Hypothalamus (tissue), 51 donors: Measurements from ENCODE around the gene MTFP1.
A peak's percentile ranks its signal among the peaks of the same experiment; 100 is the strongest.

ENCODE experiments used
- DNase-seq, 51 donors: peaks; one replicate each; lab custom pipeline; 2025; lab: John Stamatoyannopoulos, UW

Gene MTFP1, protein sequence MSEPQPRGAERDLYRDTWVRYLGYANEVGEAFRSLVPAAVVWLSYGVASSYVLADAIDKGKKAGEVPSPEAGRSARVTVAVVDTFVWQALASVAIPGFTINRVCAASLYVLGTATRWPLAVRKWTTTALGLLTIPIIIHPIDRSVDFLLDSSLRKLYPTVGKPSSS

DNA sequence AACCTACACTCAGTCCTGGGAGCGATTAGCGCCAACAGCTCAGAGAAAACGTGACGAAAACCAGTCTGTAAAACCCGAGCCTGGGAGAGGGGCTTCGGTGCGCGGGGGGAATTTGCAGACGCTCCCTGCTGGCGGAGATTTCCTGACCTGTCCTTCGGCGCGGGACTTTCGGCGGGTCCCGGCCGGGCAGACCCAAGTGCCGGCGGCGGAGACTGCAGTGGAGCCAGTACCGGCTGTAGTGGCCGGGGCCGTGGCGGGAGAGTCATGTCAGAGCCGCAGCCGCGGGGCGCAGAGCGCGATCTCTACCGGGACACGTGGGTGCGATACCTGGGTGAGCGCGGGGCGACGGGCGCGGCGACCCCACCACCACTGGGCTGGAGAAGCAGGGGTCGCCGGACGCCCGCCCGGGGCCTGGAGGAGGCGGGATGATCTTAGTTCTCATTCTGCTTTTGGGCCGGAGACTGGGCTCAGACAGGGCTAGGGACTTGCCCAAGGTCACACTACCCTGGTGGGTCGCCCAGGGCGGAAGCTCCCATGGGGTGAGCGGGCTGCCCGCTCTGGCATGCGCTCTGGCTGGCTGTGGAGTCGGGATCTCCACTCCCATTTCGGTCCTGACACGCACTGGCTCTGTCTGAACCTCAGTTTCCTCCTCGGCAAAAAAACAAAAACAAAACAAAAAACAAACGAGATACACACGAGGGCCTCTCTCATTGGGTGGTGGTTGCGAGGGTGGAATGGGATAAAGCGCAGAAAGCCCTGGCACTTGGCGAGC is at the start of gene MTFP1:
MTFP1 (plus strand) TSS at position 153 of the 772 bp plus-strand sequence; CDS start at position 265, 112 bp downstream.
- DNase-seq = peak in 43 of 51 donors; percentile 7 to 64 (median 34)

DNA sequence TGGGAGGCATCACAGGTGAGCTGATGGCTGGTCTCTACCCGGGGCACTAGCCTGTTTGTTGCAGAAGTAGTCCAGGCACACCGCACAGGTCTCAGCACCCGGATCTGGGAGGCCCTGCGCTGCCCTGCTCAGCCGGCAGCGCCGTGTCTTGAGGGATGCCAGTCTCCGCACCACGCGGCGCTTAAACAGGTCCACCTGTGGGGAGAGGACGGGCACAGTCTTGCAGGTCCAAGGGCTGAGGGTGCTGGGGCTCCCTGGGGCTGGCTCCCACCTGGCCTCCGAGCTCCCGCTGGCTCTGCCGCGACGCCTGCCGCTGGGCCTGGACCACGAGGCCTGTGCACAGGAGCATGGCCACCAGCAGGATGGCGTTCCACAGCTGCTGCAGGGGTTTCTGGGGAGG is 45.6 kb upstream of the MTFP1 start:
- no peak for DNase-seq

DNA sequence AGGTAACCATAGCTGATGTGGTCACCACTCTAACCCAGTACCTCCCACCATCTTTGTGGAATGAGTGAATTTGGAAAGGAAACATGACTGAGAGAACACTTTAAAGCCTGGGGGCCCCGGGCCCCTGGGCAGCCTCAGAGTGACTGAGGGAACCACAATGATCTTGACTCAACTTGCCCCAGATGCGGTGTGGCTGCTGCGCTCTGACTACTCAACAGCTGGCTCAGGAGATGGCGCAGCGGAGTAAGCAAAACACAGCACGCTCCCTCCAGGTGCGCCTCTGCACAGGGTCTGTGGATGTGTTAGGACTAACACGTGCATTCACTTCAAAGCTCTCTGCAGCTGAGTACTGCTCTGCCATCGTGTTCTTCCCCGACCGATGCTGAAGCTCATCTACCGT is 44.3 kb upstream of the MTFP1 start:
- no peak for DNase-seq

DNA sequence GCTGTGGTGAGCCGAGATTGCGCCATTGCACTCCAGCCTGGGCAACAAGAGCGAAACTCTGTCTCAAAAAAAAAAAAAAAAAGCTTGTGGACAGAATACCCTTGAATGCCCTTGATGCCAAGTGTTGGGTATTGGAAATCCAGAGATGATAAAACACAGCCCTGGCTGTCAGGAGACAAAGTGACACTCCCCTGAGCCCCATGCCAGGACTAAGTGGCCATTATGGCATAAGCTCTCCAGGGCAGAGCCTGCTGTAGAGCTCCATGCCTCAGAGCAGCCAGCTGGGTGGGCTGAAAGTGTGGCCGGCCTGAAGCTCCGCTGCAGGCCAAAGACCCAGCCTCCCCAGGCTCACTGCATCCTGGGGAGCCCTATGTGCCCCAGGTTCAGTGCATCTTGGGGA is 43.2 kb upstream of the MTFP1 start:
- no peak for DNase-seq

DNA sequence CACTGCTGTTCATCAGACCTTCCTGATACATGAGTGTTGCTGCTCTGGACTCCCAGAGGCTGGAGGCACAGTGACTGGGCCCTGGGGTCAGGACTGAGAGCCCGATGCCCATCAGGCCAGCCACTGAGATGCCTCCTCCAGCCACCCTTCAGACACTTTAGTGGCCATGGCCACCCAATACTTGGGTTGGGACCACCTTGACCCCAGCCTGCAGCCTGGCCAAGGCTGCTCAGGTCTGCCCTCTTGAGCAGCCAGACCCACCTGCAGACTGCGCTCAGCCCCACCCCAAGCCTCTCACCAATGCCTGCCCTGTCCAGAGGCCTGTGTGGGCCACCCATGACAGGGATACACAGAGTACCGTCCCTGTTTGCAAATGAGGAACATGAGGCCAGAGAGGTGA is 42.5 kb upstream of the MTFP1 start:
- DNase-seq = no peak

DNA sequence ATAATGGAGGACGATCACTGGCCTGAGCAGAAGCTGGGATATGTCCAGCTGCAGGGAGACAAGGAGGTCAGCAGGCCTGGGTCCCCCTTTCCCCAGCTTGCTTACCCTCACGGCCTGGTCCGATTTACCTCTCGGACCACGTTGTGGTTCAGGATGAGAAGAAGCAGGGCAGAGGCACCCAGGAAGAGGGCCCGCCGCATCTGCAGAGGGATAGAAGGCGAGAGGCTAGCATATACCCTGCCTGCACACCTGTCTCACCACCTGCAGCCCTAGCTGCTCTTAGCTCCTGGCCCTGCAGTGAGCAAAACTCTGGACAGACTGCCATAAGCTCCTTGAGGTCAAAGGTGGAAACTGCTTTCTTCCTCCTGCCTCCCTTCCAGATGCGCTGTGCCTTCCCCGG is 39.6 kb upstream of the MTFP1 start:
- no peak for DNase-seq

DNA sequence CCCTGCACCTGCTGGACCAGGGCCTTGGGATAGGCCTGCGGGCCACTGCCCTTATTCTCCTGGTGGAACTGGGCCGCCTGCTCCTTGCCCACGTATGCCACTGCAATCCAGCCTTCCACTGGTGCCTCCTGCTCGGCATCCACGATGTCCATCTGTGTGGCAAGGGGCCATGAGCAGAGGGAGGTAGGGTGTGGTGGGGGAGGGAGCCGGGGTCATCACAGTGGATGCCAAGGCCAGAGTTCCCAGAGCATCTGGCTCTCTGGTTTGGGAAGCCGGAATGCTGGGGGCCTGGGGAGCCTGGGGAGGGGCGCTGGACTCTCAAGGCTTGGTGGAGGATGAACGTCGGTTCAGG is 39.0 kb upstream of the MTFP1 start:
- peak in 1 of 51 donors; percentile 43 for DNase-seq

DNA sequence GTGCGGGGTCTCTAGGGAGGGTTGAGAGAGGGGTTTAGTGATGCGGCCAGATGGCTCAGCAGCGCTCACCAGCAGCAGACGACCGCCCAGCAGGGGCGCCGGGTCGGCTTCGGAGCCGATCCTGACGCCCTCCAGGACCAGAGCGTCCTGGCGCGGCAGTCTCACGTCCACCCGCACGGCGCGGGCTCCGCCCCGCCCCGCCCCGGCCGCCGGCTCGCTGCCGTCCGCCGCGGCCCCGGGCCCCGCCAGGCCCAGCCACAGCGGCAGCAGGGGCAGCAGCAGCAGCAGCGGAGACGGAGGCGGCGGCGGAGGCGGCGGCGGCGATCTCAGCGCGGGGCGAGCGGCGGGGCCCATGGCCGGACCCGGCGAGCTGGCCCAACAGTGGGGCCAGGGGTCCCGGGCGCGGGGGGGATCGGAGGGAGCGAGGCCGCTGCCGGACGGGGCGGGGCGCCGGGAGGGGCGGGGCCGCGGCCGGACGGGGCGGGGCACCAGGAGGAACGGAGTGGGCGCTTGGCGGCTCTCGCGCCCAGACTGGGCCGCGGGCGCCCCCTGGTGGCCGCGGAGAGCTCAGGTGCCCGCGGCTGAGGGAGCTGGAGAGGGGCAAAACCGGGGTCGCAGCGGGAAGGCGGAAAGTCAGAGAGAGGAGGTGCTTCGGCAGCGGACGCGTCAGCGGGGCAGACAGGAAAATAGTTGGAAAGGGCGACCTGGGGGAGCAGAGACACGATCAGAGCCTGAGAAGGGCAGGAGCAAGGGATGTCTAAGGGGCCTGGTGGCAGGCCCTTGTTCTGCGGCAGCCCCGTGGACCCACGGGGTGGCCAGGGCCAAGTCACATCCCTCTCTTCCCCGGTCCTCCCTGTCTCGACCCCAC is 38.4 kb upstream of the MTFP1 start, which contains the start of gene RNF215:
RNF215 (minus strand) TSS at position 452 of the 868 bp plus-strand sequence; CDS start at position 354, 98 bp downstream.
- DNase-seq = peak in 50 of 51 donors; percentile 18 to 91 (median 68)

DNA sequence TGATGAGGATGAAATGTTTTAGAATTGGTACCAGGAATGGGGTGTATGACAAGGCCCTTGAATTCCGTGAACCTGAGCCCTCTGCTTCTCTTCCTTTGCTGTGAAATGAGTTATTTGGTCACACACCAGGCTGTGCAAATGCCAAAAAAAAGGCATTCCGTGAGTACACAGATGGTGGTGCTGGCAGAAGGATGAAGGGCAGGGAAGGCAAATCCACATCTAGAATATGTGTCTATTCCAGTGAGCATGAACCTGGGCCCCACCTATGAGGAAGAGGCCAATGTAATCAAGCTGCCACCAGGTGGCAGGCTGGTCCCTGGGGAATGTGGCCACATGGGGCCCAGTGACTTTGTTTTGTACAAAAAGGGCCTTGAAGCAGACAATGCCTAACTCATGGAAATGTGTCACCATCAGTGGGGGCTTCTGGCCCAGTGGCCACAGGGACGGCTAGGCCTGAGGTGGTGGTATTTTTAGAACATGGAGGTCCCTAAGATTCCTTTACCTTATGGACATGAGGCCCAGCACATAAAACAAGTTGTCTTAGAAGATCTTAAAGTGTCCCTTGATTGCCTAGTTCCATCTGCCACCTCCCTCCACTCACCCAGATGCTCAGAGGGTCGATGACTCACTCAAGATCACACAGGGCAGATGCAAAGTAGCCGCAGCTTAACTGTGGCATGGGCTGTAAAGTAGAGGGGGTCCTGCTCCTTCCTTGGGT is 34.4 kb upstream of the MTFP1 start:
- peak in 46 of 51 donors; percentile 8 to 79 (median 48) for DNase-seq

DNA sequence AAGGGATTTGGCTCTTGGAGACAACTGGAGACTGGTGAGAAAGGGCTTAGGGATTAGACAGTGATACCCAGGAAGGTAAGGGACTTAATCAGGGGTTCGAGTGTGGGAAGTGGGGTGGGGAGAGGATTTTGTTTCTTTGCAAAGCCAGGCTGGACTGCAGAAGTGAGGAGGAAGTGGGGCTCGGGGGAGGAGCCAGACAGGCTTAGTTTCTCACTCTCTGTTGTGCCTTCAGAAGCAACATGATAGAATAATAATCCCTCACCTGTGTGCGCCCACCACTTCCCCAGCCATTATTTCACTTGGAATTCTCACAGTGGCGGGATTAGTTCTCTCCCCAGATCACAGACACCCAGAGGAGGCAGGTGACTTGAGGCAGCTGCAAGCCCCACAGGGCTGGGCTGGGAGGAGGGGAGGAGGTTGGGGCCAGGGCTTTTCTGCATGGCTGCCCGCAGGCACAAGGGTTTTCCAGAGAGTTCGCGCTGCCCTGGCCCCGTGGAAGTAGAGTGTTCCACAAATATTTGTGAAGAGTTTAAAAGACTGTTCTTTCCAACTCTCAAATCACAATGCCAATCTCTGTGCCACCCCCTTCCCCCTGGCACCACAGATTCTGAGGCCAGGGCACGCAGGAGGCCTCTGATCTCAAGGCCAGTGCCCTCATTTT is 32.8 kb upstream of the MTFP1 start:
- peak in 10 of 51 donors; percentile 11 to 45 (median 18) for DNase-seq

DNA sequence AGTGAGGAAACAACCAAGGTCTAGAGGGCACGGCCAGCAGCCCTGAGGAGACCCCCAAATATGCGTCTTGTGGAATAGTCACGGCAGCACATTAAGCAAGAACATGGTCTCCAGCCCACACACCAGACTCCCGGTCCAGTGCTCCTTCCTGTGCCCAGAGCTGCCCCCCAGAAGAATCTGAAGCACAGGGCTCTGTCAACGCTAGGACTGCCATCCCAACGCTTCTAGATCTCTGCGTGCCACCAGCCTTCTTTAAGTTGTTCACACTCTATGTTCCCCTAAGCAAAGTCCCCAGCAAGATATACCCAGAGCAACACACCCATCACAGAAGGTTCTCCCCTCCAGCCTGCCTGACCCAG is 32.3 kb upstream of the MTFP1 start:
- DNase-seq = no peak

DNA sequence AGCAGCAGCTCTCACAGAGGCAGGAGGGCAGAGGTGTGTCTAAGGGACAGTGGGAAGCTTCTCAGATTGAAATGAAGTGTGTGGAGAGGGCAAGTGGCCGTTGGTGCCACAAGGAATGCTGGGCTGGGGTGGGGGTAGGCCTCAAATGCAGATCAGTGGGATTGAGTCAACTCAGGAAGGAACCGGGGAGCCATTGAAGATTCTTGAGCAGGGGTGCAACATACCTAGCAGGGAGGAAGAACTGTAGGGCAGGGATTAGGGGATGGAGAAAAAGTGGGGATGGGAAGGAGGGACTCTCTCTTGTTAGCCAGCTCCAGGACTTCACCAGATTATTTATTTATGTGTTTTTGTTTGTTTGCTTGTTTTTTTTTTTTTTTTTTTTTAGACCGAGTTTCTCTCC is 31.7 kb upstream of the MTFP1 start:
- DNase-seq = no peak

DNA sequence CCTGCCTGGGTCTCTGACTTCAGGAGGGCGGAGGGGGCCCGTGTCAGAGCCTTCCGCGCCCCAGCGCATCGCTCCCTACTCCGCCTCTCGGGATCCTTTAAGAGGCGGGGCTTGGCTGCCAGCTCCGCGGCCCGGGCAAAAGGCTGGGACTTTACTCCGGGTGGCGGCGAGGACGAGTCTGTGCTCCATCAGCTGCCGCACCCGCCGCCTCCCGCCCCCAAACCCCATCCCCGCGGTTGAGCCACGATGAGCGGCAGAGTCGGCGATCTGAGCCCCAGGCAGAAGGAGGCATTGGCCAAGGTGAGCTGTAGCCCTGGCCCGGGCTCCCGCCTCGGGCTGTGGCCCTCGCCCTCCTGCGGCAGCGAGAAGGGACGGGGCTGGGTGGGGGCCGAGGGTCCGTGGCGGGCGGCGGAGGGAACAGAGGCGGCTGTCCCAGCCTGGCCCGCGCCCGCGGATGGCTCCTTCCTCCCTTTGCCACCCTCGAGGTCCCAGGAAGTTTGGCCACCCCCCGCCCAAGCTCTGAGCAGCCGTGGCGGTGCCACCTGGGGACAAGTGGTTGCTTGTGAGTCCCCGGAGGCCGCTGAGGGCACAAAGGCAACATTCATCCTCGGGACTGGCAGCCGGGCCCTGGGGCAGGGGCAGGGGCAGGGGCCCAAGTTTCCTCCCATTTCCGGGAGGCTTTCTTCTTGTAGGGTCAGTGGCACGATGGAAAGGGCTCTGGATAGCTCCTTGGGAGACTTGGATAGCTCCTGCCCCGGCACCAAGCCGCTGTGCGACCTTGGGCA is 28.5 kb upstream of the MTFP1 start, which contains the start of gene SEC14L2:
SEC14L2 (plus strand) TSS at position 148 of the 785 bp plus-strand sequence; CDS start at position 247, 99 bp downstream.
- peak in 49 of 51 donors; percentile 10 to 85 (median 68) for DNase-seq

DNA sequence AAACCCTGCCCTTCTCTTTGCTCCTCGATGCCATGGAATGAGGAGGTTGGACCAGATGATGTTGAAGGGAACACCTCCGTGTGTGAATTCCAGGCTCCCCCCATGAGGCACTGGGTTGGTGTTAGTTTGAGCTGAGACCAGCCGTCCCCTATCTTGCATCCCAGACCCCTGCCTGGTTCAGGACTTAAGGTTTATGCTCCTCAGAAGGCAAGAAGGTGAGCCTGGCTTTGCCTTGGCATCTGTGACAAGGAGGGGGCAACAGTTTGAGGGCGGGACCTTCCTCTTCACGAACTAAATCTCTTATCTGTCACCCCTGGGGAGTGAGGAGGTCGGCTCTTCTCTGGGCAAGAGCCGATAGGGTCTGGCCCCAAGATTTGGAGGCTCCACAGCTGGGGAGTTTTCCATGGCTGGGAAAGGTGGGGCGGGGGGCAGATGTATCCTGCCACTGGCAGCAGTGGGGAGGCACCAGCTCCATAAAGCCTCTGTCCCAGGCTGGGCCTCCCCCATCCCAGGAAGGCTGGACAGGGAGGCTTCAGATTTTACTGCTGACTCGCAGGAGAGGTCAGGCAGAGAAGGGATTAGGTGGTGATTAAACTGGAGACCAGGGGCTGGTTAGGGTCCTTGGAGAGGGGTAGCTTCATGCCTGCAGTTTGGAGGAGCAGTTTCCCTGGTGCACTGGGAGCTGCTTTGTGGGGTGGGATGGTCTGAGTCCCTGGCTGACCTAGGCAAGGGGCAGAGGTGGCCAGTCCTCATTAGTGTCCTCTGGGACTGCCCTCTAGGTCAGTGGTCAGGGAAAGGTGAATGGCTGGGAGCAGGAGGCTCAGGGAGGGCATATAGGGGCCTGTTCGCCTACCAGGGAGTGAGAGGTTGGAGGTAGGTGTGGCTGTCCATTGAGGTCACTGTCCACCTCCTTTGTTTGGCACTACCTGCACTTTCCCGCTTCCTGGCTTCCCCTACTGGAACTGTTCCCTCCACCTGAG is 27.6 kb upstream of the MTFP1 start:
- peak in 1 of 51 donors; percentile 52 for DNase-seq

DNA sequence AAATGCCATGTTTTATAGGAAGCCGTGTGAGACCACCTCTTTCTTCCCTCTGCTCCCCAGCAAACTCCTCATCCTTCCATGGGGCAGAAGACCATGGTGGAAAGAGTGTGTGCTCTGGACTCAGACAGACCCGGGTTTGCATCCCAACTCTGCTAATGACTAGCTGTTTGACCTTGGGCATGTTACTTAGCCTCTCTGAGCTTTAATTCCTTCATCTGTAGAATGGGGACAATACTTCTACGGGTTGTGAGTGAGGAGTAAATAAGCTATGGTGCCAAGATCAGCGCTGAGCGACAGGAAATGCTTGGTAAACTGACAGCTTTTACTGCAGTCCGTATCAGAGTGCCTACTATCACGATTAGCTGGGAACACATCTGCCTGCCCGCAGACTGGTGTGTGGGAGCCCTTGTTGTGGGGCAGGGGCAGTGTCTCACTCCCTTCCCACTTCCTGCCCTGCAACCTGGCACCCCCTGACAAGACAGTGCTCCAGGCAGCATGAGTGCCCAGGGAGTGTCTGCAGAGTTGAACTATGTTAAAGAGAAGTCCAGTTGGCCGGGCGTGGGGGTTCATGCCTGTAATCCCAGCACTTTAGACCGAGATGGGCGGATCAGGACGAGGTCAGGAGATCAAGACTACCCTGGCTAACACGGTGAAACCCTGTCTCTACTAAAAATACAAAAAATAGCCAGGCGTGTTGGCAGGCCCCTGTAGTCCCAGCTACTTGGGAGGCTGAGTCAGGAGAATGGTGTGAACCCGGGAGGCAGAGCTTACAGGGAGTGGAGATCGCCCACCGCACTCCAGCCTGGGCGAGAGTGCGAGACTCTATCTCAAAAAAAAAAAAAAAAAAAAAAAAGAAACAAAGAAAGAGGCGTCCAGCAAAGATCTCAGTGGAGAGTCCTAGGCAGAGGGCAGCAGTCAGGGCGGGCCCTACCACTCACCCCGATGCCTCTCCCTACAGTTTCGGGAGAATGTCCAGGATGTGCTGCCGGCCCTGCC is 26.6 kb upstream of the MTFP1 start:
- DNase-seq = peak in 3 of 51 donors; percentile 15 to 47 (median 21)

DNA sequence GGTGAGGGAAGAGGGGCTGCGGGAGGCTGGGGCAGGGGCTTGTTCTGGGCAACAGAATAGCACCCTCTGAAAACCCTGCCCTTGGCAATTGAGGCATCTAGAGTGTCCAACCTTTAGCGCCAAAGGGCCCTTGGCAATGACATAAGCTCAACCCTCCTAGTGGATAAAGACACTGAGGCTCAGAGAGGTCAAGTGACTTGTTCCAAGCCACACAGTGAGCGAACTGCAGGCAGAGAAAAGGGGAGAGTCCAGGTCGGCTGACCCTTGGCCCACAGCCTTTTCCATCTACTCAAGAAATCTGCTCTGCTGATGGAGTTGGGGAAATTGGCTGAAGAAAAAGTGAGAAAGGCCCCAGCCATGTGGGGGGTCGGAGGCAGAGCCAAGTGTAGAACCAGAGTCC is 25.9 kb upstream of the MTFP1 start:
- DNase-seq = peak in 2 of 51 donors; percentile 8 to 44

DNA sequence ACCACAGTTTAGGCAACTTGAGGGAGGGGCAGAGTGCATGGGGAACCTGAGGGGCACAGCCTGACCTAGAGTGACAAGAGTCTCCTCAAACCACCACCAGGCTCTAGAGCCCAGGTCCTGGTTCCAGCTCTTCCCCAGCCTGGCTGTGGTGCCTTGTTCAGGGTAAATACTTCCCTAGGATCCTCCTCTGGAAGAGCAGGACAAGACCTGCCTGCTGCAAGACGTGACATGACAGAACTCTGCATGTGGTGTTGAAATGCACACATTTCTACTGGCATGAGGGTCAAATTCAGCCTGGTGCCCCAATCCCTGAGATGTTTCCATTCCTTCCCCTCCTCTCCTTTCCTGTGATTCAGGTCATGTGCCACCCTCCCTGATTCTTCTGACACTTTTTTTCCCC is 25.4 kb upstream of the MTFP1 start:
- no peak for DNase-seq
